SIG-M5 treated with dmso at 0.1 percent for 504 hours (cell line): ENCODE measurements around the gene DNM3.

Source experiments
- DNase-seq: peaks from one replicate; lab custom pipeline; 2025; ENCODE audit not compliant: unreplicated experiment; lab: John Stamatoyannopoulos, UW

Gene DNM3

GRCh38 chr1:172135978-172136610 lies 294.8 kb downstream of the DNM3 start:
- DNase-seq = no peak

- DNase-seq = no peak
Measured at GRCh38 chr1:172136925-172137324, 295.6 kb downstream of the DNM3 start.

GRCh38 chr1:172137703-172138454 lies 296.6 kb downstream of the DNM3 start:
- no peak for DNase-seq

- DNase-seq = no peak
Measured at GRCh38 chr1:172138634-172139033, 297.3 kb downstream of the DNM3 start.

GRCh38 chr1:172139196-172139595 lies 297.9 kb downstream of the DNM3 start:
- DNase-seq = no peak

GRCh38 chr1:172140072-172140471 lies 298.8 kb downstream of the DNM3 start:
- no peak for DNase-seq

GRCh38 chr1:172140591-172140990 lies 299.3 kb downstream of the DNM3 start:
- DNase-seq = no peak

- DNase-seq = no peak
Measured at GRCh38 chr1:172141341-172141881, 300.1 kb downstream of the DNM3 start.

GRCh38 chr1:172142324-172142723 lies 301.0 kb downstream of the DNM3 start:
- DNase-seq = no peak

- no peak for DNase-seq
Measured at GRCh38 chr1:172143384-172144055, 302.2 kb downstream of the DNM3 start.

- no peak for DNase-seq
Measured at GRCh38 chr1:172144445-172145061, 303.3 kb downstream of the DNM3 start.

- no peak for DNase-seq
Measured at GRCh38 chr1:172145231-172145651, 303.9 kb downstream of the DNM3 start.

GRCh38 chr1:172145656-172146055 lies 304.4 kb downstream of the DNM3 start:
- no peak for DNase-seq

GRCh38 chr1:172146141-172146850 lies 305.0 kb downstream of the DNM3 start:
- no peak for DNase-seq

- DNase-seq = no peak
Measured at GRCh38 chr1:172147541-172147940, 306.2 kb downstream of the DNM3 start.

GRCh38 chr1:172148213-172148612 lies 306.9 kb downstream of the DNM3 start:
- no peak for DNase-seq

- DNase-seq = no peak
Measured at GRCh38 chr1:172148707-172149106, 307.4 kb downstream of the DNM3 start.

- no peak for DNase-seq
Measured at GRCh38 chr1:172149346-172149745, 308.0 kb downstream of the DNM3 start.

- no peak for DNase-seq
Measured at GRCh38 chr1:172154551-172154950, 313.3 kb downstream of the DNM3 start.

GRCh38 chr1:172155766-172156165 lies 314.5 kb downstream of the DNM3 start:
- DNase-seq = no peak

GRCh38 chr1:172162236-172162635 lies 320.9 kb downstream of the DNM3 start:
- DNase-seq = no peak
